Measurements from ENCODE around the gene PDE7B. TPM values are rescaled to one million over a fixed set of nuclear protein-coding genes. Genes with fewer than 3 reads are reported as not detected.

PDE7B gene
- total RNA-seq, 1 donor from 2014 or later, result 0.62 TPM

GRCh38 chr6:136033416-136033815 is 181.9 kb downstream of the PDE7B start:
- no peaks in the 10 kb centered on the region for H3K27me3 Mint-ChIP-seq (ENCODE audit: unreplicated experiment)
- H3K4me3 Mint-ChIP-seq (ENCODE audit: unreplicated experiment), result no peak overlapping the region
- no peaks in the 10 kb centered on the region for H3K36me3 Mint-ChIP-seq (ENCODE audit: low read depth, unreplicated experiment)
- TF ChIP-seq CTCF (IDR thresholded peaks at IDR 0.05; ENCODE audit: unreplicated experiment), result no peak
- DNase-seq (ENCODE audit: low spot score), result no peak
- H3K9me3 Mint-ChIP-seq (ENCODE audit: unreplicated experiment), result no peaks in the 10 kb centered on the region
- H3K27ac Mint-ChIP-seq (ENCODE audit: unreplicated experiment), result no peak overlapping the region
- H3K4me1 Mint-ChIP-seq (ENCODE audit: unreplicated experiment), result peaks cover 28% of the 10 kb centered on the region

- H3K36me3 Mint-ChIP-seq (ENCODE audit: low read depth, unreplicated experiment), result no peaks in the 10 kb centered on the region
- no peak overlapping the region for H3K27ac Mint-ChIP-seq (ENCODE audit: unreplicated experiment)
- no peak for DNase-seq (ENCODE audit: low spot score)
- no peaks in the 10 kb centered on the region for H3K9me3 Mint-ChIP-seq (ENCODE audit: unreplicated experiment)
- no peak overlapping the region for H3K4me3 Mint-ChIP-seq (ENCODE audit: unreplicated experiment)
- H3K27me3 Mint-ChIP-seq (ENCODE audit: unreplicated experiment), result no peaks in the 10 kb centered on the region
- H3K4me1 Mint-ChIP-seq (ENCODE audit: unreplicated experiment), result peaks cover 28% of the 10 kb centered on the region
- no peak for TF ChIP-seq CTCF (IDR thresholded peaks at IDR 0.05; ENCODE audit: unreplicated experiment)
Measured at GRCh38 chr6:136034422-136034821, 182.9 kb downstream of the PDE7B start.

GRCh38 chr6:136035378-136036070 is 184.0 kb downstream of the PDE7B start:
- Mint-ChIP-seq H3K4me3 (ENCODE audit: unreplicated experiment) (no peak overlapping the region), H3K4me1 (ENCODE audit: unreplicated experiment) (peaks cover 30% of the 10 kb centered on the region), H3K27ac (ENCODE audit: unreplicated experiment) (peak overlapping the region; percentile 76), H3K27me3 (ENCODE audit: unreplicated experiment) (peaks cover under 1% of the 10 kb centered on the region), H3K36me3 (ENCODE audit: low read depth, unreplicated experiment) (no peaks in the 10 kb centered on the region), H3K9me3 (ENCODE audit: unreplicated experiment) (no peaks in the 10 kb centered on the region)
- TF ChIP-seq CTCF (IDR thresholded peaks at IDR 0.05; ENCODE audit: unreplicated experiment), result no peak
- DNase-seq (ENCODE audit: low spot score), result no peak

- no peak overlapping the region for H3K4me3 Mint-ChIP-seq (ENCODE audit: unreplicated experiment)
- peak overlapping the region; percentile 76 for H3K27ac Mint-ChIP-seq (ENCODE audit: unreplicated experiment)
- no peak for DNase-seq (ENCODE audit: low spot score)
Measured at GRCh38 chr6:136036071-136036380, 184.5 kb downstream of the PDE7B start.

More at GRCh38 chr6:136036071-136036380, 184.5 kb downstream of the PDE7B start:
- Mint-ChIP-seq H3K4me1 (ENCODE audit: unreplicated experiment) (peaks cover 31% of the 10 kb centered on the region), H3K27me3 (ENCODE audit: unreplicated experiment) (peaks cover 1% of the 10 kb centered on the region), H3K9me3 (ENCODE audit: unreplicated experiment) (no peaks in the 10 kb centered on the region), H3K36me3 (ENCODE audit: low read depth, unreplicated experiment) (no peaks in the 10 kb centered on the region)
- TF ChIP-seq CTCF (IDR thresholded peaks at IDR 0.05; ENCODE audit: unreplicated experiment), result no peak

All from endothelial cell (in vitro differentiated cells).